ENCODE data around the gene MTHFSD.

Gene MTHFSD

GRCh38 chr16:86580063-86580790, 25.2 kb upstream of the MTHFSD start:
- no peak overlapping the region for H3K27ac ChIP-seq
- TF ChIP-seq, protein P1, sequence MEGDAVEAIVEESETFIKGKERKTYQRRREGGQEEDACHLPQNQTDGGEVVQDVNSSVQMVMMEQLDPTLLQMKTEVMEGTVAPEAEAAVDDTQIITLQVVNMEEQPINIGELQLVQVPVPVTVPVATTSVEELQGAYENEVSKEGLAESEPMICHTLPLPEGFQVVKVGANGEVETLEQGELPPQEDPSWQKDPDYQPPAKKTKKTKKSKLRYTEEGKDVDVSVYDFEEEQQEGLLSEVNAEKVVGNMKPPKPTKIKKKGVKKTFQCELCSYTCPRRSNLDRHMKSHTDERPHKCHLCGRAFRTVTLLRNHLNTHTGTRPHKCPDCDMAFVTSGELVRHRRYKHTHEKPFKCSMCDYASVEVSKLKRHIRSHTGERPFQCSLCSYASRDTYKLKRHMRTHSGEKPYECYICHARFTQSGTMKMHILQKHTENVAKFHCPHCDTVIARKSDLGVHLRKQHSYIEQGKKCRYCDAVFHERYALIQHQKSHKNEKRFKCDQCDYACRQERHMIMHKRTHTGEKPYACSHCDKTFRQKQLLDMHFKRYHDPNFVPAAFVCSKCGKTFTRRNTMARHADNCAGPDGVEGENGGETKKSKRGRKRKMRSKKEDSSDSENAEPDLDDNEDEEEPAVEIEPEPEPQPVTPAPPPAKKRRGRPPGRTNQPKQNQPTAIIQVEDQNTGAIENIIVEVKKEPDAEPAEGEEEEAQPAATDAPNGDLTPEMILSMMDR (conservative IDR thresholded peaks at IDR 0.05), result no peak

GRCh38 chr16:86579268-86580062, 24.4 kb upstream of the MTHFSD start:
- no peak overlapping the region for H3K27ac ChIP-seq

DNA sequence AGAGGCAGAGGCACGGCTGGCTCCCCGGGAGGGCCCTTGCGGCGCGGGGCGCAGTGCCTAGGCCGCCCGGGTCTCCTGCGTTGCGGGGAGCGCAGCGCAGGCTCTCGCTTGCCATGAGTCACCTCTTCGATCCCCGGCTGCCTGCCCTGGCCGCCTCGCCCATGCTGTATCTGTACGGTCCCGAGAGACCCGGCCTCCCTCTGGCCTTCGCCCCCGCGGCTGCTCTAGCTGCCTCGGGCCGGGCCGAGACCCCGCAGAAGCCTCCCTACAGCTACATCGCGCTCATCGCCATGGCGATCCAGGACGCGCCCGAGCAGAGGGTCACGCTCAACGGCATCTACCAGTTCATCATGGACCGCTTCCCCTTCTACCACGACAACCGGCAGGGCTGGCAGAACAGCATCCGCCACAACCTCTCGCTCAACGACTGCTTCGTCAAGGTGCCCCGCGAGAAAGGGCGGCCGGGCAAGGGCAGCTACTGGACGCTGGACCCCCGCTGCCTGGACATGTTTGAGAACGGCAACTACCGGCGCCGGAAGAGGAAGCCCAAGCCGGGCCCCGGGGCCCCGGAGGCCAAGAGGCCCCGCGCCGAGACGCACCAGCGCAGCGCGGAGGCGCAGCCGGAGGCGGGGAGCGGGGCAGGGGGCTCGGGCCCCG, 23.7 kb upstream of the MTHFSD start:
- TF ChIP-seq, protein P1 (conservative IDR thresholded peaks at IDR 0.05), result no peak
- H3K27ac ChIP-seq, result no peak overlapping the region

More at GRCh38 chr16:86579268-86580062, 24.4 kb upstream of the MTHFSD start:
- TF ChIP-seq, protein P1 (conservative IDR thresholded peaks at IDR 0.05), result no peak

DNA sequence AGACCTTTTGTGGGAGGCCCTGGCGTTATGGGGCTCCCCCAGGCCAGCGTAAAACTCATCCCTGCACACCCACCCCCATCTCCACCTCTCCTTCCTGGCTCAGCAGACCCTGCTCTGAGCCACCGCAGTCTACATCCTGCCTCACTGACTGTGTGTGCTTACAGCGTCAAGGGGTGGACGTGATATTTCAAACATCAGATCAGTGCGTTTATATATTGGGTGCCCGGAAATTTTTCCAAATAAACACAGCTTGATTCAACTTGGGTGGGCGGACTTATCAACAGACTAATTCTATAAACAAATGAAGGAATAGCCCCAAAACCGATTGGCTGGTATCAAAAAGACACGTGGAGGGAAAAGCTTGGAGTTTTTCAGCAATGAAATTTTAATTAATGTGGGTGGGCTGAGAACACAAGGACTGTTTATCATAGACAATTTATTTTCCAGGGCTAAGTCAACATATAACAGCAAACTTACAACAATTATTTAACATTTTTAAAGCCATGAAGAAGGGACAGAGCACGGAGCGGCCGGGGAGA, 23.1 kb upstream of the MTHFSD start, which contains the start of gene FOXL1:
Gene FOXL1 (plus strand): TSS at position 489 of the 539 bp plus-strand sequence. CDS start 175 bp downstream, outside the sequence.
- no peak within 1 kb of the TSS for H3K27ac ChIP-seq
- TF ChIP-seq, protein P1 (conservative IDR thresholded peaks at IDR 0.05), result no peak

DNA sequence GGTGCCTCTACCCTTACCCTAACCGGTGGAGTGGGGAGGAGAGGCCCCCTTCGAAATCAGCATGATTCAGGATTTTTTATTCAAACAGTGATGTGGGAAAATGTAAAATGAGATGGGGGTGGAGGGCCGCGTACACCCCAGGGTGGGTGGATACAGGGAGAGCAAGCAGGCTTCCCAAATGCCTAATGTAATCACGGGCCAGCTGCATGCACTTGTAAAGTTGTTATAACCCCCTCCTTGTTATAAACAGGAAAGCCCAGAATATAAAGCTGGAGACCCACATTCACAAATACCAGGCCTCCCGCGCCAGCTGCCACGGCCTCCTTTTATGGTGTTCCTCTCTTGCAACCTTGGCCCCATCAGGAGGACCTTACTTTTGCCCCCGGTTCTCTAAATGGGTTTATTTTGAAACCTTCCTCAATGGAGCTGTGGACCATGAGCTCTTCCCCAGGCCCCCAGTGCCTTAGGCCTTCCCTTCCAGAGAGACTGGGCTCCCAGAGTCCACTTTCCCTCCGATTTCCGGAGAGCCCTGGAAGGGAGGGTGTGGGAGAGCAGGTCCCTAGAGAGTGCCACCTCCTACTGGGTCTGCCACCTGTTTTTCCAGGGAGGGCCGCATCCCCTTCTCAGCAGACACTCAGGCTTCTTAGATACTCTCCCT, 22.4 kb upstream of the MTHFSD start:
- no peak overlapping the region for H3K27ac ChIP-seq

GRCh38 chr16:86576591-86577313, 21.7 kb upstream of the MTHFSD start:
- TF ChIP-seq, protein P1 (conservative IDR thresholded peaks at IDR 0.05), result no peak
- no peak overlapping the region for H3K27ac ChIP-seq

More for the DNA sequence above, 22.4 kb upstream of the MTHFSD start:
- TF ChIP-seq, protein P1 (conservative IDR thresholded peaks at IDR 0.05), result no peak

Measured in VCaP (cell line).